Uterus (tissue), 2 donors: Measurements from ENCODE around the gene DNAH8.

Experiments
- CTCF ChIP-seq, 4 experiments: fragments of 200-600 bp in 2 of 4; fragments of 450-650 bp in 2 of 4; sonication (generic) in 2 of 4; IDR thresholded peaks; one replicate each; pipeline ENCODE4 v1.5.1; 2016 to 2019; ENCODE audit warnings: antibody characterized with exemption in 4 of 4, mild to moderate bottlenecking in 2 of 4, moderate library complexity in 1 of 4
- POLR2A ChIP-seq, 2 donors: fragments of 450-650 bp; IDR thresholded peaks; one replicate each; pipeline ENCODE4 v1.6.1; 2016; ENCODE audit warnings: antibody characterized with exemption in 2 of 2, mild to moderate bottlenecking in 1 of 2, moderate library complexity in 1 of 2

GRCh38 chr6:39063526-39063925 lies 348.4 kb downstream of the DNAH8 start:
- TF ChIP-seq CTCF (IDR thresholded peaks at IDR 0.05), result no peak
- TF ChIP-seq POLR2A (IDR thresholded peaks at IDR 0.05), result no peak
